GM18519 (cell line): Measurements from ENCODE around the gene CYP27B1.
"Not testable (repeated sequence)": the region's sequence is repeated elsewhere in the genome, so short reads cannot be mapped to it uniquely, and the experiment has no call there.

Source experiments
- ATAC-seq: cut with Tn5 transposase; IDR thresholded peaks from one replicate; pipeline ENCODE4 v1.9.1; 2021; ENCODE audit warnings: mild to moderate bottlenecking, moderate library complexity; ENCODE audit not compliant: unreplicated experiment, low FRiP score

The CYP27B1 gene

DNA sequence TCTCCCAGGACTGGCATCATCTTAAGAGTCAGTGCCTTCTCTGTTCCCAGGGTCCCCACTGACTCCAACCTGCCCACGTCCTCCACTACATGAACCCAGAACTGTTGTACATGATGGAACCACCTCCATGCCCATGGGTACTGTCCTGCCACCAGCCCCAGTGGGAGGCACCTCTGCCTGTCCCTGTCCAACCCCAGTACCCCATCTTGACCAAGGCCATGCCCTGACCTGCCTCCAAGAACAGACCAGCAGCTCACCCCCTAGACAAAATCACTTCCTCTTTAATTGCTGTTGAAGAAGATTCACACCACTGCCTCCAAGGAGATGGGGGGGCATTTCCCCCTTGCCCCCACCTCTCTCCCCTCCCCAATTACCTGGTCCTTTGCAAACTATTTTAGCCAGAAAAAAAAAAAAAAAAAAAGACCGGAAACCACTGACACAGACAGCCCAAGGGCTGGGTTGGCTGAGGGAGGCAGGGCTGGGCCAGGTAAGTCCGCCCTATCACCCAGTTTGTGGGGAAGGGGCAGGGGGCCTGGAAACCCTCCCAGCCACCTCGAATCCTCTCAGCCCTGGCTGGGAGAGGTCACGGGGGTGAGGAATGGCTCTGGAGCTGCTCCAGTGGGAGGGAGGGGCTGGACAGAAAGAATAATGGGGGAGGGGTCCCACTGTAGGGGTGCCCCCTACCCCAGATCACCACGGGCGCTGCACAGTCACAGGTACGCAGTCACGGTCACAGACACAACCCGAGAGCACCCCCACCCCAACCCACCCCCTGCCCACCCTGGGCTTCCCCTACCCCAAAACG, 41.7 kb downstream of the CYP27B1 start:
- no peak for ATAC-seq

DNA sequence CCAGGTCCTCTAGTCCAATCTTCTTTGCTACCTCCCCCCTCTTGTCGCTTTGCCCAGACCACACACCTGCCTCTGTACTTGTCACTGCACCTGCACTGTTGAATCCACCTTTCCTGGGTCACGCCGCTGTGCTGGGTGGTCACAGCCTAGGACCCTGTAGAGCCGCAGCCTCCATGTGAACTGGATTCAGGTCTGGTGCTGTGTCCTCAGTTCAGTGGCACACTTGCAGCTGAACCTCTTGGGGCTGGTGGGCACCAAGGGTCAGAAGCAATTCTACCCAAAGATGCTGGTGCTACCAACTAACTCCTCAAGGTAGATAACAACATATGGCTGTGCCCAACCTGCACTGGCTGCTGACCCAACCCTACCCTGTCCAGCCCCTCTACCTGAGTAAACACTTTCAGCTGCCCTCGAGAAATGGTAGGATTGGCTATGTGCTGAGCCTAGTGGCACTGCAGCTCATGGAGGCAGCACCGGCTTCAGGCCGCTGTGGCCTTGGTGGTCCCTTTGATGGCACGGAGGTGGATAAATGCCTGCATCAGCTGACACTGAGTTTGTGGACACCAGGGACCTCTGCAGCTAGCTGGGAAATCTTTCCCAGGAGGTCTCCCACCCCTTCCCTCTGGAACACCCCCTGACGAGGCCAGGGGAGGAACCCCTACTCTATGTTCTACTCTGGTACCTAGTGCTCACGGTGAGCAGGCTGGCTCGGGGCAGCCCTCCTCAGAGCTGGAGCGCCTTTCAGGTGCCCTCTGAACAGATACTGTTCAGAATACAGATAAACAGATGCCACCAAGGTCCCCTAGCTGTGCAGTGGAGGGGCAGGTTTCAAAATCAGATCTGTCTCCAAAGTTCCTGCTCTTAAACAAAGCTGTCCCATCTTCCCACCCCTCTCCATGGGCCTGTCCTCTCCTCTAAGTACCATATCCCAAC, 42.6 kb downstream of the CYP27B1 start:
- no peak for ATAC-seq

DNA sequence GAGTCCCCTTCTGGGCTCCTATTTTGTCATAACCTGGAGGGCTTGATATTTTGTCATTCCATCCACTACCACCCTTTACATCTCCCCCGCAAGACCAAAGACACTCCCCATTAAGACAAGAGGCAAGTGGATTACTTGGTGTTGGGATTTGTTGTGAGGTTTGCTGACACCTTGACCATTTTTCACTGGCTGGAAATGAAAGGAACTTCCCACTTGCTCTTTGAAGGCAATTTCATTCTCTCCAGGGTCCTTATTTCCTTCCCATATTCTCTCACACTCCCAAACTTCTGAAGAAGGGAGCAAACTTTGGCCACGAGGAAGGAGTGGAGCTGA, 43.3 kb downstream of the CYP27B1 start:
- no peak for ATAC-seq

DNA sequence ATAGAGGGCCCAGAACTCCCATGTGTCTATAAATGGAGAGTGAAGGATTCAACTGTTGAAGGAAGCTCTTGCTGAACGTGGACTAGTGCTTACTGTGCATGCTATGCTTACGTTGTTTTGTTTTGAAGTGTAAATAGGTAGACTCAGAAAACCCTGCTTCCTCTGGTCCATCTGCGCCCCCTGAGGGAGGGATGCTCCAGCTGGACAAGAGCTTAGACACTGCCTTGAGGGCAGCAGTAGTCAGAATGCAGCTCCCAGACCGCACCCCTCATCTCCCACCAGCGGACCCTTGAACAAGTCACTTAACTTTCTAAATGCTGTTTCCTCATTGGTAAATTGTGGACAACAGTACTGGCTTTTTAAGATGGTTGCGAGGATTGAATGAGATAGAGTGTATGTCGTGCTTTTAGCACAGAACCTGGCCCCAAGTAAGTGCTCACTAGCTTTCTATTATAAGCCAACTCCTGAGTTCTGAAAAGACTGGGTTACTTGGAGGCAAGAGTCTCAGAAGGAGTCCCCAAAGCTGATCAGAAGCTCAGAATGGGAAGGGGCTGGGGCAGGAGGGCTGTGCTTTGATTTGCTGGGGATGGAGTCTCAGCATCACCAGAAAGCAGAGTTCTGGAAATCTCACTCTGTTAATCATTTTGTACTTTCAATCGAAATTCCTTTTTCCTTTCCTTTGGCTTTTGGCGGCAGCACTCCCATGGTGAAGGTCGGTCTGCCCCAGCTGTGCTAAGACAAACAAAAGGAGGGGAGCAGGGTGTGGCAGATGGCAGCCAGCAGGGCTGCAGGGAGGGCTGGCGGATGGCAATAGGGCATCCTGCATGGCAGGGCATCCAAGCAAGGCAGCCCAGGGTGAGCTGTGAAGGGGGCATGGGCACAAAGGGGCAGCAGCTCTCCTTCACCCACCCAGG, 43.9 kb downstream of the CYP27B1 start:
- no peak for ATAC-seq

DNA sequence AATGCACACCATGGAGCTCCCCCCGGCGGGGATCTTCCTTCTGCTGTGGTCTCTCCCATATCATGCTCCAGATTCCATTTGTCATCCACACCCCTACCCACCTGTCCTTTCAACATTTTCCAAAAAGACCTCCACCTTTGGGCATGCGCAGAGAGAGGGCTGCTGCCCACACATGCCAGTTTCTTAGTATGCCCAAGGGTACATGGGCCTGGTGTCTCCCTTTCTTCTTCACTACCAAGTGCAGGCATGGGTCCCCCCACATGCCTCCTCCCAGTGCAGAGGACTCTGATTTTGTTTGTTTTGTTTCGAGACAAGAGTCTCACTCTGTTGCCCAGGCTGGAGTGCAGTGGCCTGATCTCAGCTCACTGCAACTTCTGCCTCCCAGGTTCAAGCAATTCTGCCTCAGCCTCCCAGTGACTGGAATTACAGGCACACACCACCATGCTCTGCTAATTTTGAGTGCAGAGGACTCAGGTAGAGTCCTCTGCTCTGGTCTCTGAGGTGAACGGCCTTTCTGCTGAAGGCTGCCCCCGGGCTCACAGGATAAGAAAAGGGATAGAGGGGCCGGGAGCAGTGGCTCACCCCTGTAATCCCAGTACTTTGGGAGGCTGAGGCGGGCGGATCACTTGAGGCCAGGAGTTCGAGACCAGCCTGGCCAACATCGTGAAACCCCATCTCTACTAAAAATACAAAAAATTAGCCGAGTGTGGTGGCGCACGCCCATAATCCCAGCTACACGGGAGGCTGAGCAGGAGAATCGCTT, 44.9 kb downstream of the CYP27B1 start:
- ATAC-seq = not testable (repeated sequence)

DNA sequence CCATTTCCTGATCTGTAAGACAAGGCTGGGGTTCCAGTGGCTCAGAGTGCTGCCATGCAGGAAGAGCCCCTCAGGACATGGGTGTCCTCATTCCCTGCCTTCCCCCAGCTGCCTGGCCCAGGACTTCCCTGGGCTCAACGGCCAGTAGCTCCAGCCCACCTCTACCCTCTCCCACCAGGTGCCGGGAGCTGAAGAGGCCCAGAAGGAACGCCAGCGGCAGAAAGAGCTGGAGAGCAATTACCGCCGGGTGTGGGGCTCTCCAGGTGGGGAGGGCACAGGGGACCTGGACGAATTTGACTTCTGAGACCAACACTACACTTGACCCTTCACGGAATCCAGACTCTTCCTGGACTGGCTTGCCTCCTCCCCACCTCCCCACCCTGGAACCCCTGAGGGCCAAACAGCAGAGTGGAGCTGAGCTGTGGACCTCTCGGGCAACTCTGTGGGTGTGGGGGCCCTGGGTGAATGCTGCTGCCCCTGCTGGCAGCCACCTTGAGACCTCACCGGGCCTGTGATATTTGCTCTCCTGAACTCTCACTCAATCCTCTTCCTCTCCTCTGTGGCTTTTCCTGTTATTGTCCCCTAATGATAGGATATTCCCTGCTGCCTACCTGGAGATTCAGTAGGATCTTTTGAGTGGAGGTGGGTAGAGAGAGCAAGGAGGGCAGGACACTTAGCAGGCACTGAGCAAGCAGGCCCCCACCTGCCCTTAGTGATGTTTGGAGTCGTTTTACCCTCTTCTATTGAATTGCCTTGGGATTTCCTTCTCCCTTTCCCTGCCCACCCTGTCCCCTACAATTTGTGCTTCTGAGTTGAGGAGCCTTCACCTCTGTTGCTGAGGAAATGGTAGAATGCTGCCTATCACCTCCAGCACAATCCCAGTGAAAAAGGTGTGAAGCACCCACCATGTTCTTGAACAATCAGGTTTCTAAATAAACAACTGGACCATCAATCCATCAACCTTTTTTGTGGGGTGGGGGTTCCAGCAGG, 46.0 kb downstream of the CYP27B1 start:
- no peak for ATAC-seq

DNA sequence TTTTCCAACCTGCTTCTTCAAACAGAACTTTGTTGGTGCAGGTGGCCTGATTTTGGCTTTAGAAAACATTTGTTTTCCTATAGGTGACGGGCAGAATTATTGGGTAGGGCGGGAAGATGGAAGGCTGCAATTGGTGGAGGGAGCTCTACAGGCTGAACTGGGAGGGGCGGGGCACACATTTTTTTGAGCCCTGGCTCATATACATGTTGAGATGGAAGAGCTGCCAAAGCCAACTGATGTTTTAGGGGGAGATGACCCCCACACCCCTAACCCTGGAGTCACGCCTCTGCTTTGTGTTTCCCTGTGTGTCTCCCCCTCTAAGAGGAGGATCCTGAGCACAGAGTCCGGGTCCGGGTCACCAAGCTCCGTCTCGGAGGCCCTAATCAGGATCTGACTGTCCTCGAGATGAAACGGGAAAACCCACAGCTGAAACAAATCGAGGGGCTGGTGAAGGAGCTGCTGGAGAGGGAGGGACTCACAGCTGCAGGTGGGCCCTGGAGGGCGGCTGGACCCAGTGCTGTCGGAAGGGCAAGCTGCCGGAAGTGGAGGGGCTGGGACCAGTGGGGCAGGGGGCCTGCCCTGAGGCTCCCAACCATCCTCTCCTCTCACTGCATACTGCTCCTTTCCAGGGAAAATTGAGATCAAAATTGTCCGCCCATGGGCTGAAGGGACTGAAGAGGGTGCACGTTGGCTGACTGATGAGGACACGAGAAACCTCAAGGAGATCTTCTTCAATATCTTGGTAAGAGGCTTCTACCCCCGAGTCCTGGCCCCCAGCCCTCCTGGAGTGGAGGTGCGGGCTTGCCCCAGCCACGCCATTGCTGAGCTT, 46.9 kb downstream of the CYP27B1 start:
- no peak for ATAC-seq

DNA sequence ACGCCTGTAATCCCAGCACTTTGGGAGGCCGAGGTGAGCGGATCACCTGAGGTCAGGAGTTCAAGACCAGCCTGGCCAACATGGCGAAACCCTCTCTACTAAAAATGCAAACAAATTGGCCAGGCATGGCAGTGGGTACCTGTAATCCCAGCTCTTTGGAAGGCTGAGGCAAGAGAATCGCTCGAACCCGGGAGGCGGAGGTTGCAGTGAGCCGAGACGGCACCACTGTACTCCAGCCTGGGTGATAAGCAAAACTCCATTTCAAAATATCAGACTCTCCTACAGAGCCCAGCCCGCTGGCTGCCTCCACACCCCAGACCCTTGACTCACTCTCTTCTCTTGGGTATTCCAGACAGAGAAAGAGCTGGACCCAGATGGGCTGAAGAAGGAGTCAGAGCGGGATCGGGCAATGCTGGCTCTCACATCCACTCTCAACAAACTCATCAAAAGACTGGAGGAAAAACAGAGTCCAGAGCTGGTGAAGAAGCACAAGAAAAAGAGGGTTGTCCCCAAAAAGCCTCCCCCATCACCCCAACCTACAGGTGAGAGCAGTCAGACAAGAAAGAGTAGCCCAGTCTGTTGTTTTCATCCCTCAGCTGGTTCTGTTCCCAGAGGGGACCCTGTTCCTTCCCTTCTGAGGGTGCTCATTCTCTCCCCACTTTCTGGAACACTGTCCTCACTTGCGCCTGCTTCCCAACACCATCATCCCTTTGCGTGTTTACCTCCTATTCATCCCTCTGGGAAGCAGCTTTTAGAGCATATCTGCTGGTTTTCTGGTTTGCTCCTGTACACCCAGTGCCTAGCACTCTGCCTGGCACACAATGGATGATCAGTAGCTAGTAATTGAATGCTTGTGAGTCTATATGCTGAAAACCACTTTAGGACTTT, 48.0 kb downstream of the CYP27B1 start:
- ATAC-seq = no peak

DNA sequence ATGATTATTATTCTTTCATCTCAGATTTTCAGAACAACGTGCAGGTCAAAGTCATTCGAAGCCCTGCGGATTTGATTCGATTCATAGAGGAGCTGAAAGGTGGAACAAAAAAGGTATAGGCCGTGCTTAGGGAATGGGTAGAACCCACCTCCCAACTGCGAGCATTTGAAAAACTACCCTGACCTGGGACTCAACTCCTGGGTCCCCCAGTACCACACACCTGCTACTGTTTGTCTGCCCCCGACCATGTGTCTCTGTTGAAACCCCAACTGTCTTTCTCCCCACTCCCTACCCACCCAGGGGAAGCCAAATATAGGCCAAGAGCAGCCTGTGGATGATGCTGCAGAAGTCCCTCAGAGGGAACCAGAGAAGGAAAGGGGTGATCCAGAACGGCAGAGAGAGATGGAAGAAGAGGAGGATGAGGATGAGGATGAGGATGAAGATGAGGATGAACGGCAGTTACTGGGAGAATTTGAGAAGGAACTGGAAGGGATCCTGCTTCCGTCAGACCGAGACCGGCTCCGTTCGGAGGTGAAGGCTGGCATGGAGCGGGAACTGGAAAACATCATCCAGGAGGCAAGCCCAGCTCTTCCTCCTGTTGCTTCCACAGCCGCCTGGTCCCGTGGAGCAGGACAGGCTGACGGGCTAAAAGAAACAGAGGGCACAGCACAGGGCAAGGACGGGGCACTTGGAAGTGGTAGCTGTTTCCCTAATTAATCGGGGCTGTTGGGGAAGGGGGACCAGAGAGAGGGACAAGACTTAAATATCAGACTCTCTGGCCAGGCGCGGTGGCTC, 48.8 kb downstream of the CYP27B1 start:
- no peak for ATAC-seq

DNA sequence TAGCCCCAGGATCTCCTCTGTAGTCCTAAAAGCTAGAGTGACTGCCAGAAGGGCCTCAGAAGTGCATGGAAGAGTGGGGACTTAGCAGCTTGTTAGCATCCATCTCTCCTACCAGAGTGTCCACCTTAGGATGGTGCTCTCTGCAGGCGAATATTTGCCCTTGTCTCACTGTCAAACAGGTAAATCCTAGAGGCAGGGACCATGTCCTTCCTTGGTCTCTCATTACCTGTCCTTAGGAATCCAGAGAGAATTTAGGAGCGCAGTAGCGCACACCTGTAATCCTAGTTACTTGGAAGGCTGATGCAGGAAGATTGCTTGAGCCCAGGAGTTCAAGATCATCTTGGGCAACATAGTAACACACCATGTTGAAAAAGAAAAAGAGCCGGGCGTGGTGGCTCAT, 49.7 kb downstream of the CYP27B1 start:
- ATAC-seq = no peak

DNA sequence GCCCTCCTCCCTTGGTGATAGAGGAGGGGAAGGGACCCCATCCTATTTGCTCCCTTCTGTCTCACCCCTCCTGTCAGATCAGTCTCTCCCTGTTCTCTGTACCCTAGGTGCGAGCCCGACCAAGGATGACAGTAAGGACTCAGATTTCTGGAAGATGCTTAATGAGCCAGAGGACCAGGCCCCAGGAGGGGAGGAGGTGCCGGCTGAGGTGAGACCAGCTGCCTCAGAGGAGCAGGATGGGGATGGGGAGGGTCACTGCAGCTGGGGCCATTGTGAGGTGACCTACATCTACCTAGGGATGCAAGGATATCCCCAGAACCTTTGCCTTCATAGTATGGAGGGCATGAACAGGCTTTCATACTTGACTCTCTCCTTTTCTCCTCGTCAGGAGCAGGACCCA, 50.6 kb downstream of the CYP27B1 start:
- ATAC-seq = no peak

DNA sequence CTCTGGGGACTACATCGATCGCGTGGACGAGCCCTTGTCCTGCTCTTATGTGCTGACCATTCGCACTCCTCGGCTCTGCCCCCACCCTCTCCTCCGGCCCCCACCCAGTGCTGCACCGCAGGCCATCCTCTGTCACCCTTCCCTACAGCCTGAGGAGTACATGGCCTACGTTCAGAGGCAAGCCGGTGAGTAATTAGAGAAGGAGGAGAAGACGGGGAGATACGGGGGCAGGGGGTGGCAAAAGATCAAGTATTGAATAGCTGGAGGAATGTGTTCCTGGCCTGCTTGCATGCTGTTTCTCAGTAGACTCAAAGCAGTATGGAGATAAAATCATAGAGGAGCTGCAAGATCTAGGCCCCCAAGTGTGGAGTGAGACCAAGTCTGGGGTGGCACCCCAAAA, 51.1 kb downstream of the CYP27B1 start:
- no peak for ATAC-seq

DNA sequence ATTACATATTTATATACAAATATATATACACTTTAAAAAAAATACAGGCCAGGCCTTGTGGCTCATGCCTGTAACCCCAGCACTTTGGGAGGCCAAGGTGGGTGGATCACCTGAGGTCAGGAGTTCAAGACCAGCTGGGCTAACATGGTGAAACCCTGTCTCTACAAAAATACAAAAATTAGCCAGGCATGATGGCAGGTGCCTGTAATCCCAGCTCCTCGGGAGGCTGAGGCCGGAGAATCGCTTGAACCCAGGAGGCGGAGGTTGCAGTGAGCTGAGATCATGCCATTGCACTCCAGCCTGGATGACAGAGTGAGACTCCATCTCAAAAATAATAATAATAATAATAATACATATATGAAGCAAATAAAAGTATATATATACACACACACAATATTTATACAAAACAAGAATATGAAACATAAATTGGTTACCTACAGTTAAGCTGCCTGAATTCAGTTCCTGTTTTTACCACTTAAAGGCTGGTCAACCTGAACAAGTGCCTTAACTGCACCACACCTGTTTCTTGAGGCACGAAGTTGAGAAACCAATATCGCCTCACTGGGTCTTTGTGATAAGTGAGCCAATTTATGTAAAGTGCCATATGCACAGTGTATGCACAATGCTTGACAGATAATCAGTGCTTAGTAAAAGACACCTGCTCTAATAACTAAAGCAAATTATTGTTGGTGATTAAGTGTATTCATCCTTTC, 51.7 kb downstream of the CYP27B1 start:
- not testable (repeated sequence) for ATAC-seq

DNA sequence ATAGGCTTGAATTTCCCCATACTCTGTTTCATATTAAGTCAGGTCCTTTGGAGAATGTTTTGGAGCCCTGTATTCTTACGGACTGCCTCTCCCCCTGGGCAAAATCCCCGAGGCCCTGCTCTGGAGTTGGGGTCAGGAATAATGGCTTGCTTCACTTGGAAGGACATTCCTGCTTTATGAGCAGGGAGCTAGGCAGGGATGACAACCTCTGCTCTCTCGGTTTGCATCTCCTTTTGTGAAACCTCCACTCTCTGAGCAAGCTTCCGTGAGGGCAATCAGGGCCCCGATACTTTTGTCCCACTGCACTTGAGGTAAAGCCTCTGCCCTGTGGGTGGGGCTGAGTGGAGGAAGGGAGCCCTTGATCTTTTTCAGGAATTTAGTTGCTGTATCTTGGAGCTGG, 53.7 kb downstream of the CYP27B1 start:
- ATAC-seq = no peak

DNA sequence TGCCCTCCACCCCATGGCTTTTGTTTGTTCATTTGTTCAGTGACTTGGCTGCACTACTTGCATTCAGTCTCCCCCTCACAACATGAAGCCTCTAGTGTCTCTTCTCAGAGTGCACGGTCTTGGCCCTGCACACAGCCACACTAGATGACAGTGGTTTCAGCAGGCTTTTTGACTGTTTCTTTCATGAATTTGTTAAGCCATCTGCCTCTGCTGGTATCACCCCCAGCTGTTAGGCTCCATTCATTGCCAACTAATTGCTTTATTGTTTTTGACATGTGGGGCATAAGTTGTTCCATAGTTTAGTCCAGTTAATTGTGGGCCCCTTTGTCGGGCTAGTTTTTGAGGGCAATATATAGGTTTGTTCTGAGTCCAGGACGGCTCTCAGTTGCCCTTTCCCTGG, 54.2 kb downstream of the CYP27B1 start:
- no peak for ATAC-seq
